HFFc6 (cell line): ENCODE data around the gene DET1. TPM values are rescaled to one million over a fixed set of nuclear protein-coding genes. Genes with fewer than 3 reads are reported as not detected.
A peak's percentile ranks its signal among the peaks of the same experiment; 100 is the strongest.

Experiments
- DNase-seq: peaks from one replicate; pipeline ENCODE4 v3.0.0-alpha.2; 2018
- H3K27ac Mint-ChIP-seq: 2 replicates; pipeline ENCODE4 v1.8.0; 2020; ENCODE audit warnings: mild to moderate bottlenecking, mixed read lengths
- H3K27me3 Mint-ChIP-seq: 2 replicates; pipeline ENCODE4 v1.8.0; 2021; ENCODE audit warnings: mild to moderate bottlenecking, moderate library complexity, mixed read lengths; ENCODE audit not compliant: insufficient read depth
- H3K36me3 Mint-ChIP-seq: 2 replicates; pipeline ENCODE4 v1.8.0; 2021; ENCODE audit warnings: low read depth, mixed read lengths
- H3K4me1 Mint-ChIP-seq: 2 replicates; pipeline ENCODE4 v1.8.0; 2020; ENCODE audit warnings: low read depth, mixed read lengths
- H3K4me3 Mint-ChIP-seq: 2 replicates; pipeline ENCODE4 v1.8.0; 2020; ENCODE audit warnings: mild to moderate bottlenecking, moderate library complexity, mixed read lengths
- H3K9me3 Mint-ChIP-seq: 2 replicates; pipeline ENCODE4 v1.8.0; 2020; ENCODE audit warnings: mild to moderate bottlenecking, mixed read lengths
- CTCF ChIP-seq: fragments of 200-600 bp; sonication (generic); IDR thresholded peaks from 2 replicates; pipeline ENCODE4 v1.5.0; 2021; ENCODE audit warnings: antibody characterized with exemption, mild to moderate bottlenecking
- total RNA-seq, 6 experiments: library from RNA; stranded (reverse); fragmentation: NEBNext Ultra II Directional; extraction: Animal tissue kit (Norgen Biotek cat#: 25700); gene quantifications; 2 replicates in 1 of 6; 3 replicates in 5 of 6; pipeline ENCODE4 v1.2.3, GENCODE V29; 2021

Gene DET1
- total RNA-seq, 6 experiments from 2014 or later: 4.9 to 7.1 (median 6.2) TPM

GRCh38 chr15:88491158-88491557 lies 55.3 kb downstream of the DET1 start:
- TF ChIP-seq CTCF: no peak
- Mint-ChIP-seq H3K36me3 (no peaks in the 10 kb centered on the region), H3K4me1 (peaks cover 20% of the 10 kb centered on the region), H3K9me3 (no peaks in the 10 kb centered on the region), H3K4me3 (no peak overlapping the region), H3K27me3 (no peaks in the 10 kb centered on the region), H3K27ac (no peak overlapping the region)
- DNase-seq: no peak

- TF ChIP-seq CTCF: no peak
- no peaks in the 10 kb centered on the region for H3K9me3 Mint-ChIP-seq
- DNase-seq: no peak
- peaks cover 31% of the 10 kb centered on the region for H3K4me1 Mint-ChIP-seq
- H3K27ac Mint-ChIP-seq: no peak overlapping the region
- no peaks in the 10 kb centered on the region for H3K36me3 Mint-ChIP-seq
- H3K4me3 Mint-ChIP-seq: no peak overlapping the region
- no peaks in the 10 kb centered on the region for H3K27me3 Mint-ChIP-seq
Measured at GRCh38 chr15:88490036-88490435, 56.4 kb downstream of the DET1 start.

GRCh38 chr15:88489321-88489720 lies 57.2 kb downstream of the DET1 start:
- Mint-ChIP-seq H3K4me3 (no peak overlapping the region), H3K27me3 (no peaks in the 10 kb centered on the region), H3K4me1 (peaks cover 39% of the 10 kb centered on the region), H3K9me3 (no peaks in the 10 kb centered on the region), H3K27ac (no peak overlapping the region), H3K36me3 (no peaks in the 10 kb centered on the region)
- no peak for DNase-seq
- TF ChIP-seq CTCF: peak; percentile 41; the same call in 1 of the 2 replicates

- no peaks in the 10 kb centered on the region for H3K27me3 Mint-ChIP-seq
- H3K36me3 Mint-ChIP-seq: no peaks in the 10 kb centered on the region
- H3K4me1 Mint-ChIP-seq: peaks cover 44% of the 10 kb centered on the region
- DNase-seq: no peak
- no peak for TF ChIP-seq CTCF
- H3K4me3 Mint-ChIP-seq: no peak overlapping the region
- no peaks in the 10 kb centered on the region for H3K9me3 Mint-ChIP-seq
- peak overlapping the region; percentile 54 for H3K27ac Mint-ChIP-seq
Measured at GRCh38 chr15:88487796-88488523, 58.5 kb downstream of the DET1 start.

GRCh38 chr15:88487178-88487795 lies 59.2 kb downstream of the DET1 start:
- Mint-ChIP-seq H3K27ac (peak overlapping the region; percentile 54), H3K9me3 (no peaks in the 10 kb centered on the region), H3K36me3 (no peaks in the 10 kb centered on the region), H3K4me3 (peak overlapping the region; percentile 1; the same call in 1 of the 2 replicates), H3K27me3 (no peaks in the 10 kb centered on the region), H3K4me1 (peaks cover 44% of the 10 kb centered on the region)
- peak; percentile 28; the same call in 1 of the 2 replicates for TF ChIP-seq CTCF
- peak; percentile 34 for DNase-seq
